ENCODE measurements around the gene FBXW4. TPM values are rescaled to one million over a fixed set of nuclear protein-coding genes. Genes with fewer than 3 reads are reported as not detected.
A peak's percentile ranks its signal among the peaks of the same experiment; 100 is the strongest.

The FBXW4 gene
- polyA plus RNA-seq, 1 of the 3 experiments (the other 2 are of a cell fraction) = 27.6 TPM

DNA sequence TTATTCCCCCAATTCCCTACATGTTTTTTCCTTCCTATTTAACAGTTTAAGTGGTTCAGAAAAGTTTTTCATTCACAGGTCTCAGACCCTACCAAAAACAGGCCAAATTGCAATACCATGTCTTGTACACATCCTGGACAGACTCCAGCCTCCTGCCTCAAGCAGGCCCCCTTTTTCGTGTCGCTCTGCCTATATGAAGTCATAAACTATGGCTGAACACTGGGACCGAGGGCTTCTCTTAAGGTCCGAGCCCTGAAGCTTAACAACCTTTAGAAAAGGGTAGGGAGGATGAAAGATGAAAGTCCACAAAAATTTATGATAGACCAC is 1.4 kb downstream of the FBXW4 start:
- Histone ChIP-seq H3K4me3 (ENCODE audit: low read depth in 2 of 2, low read length in 1 of 2) (peak overlapping the region; percentile 59 to 84), H3K79me2 (ENCODE audit: insufficient read depth) (peaks cover 63% of the 10 kb centered on the region), H3K9me3 (no peaks in the 10 kb centered on the region), H3K4me2 (peak overlapping the region; percentile 95), H2AFZ (ENCODE audit: low read depth) (peak overlapping the region; percentile 96), H3K9ac (peak overlapping the region; percentile 100), H3K27ac (ENCODE audit: low read depth in 2 of 2, low read length in 1 of 2) (peak overlapping the region; percentile 83 to 94), H3K9me2 (no peaks in the 10 kb centered on the region), H3K4me1 (ENCODE audit: control insufficient read depth in 1 of 2, insufficient read depth in 2 of 2, low read depth in 1 of 2, low read length in 1 of 2) (peaks cover 16 to 25% of the 10 kb centered on the region in 2 experiments), H3K36me3 (replicated peaks in 1 of 2; ENCODE audit: control insufficient read depth in 1 of 2, insufficient read depth in 2 of 2, low read length in 1 of 2) (peaks cover 0 to 3% of the 10 kb centered on the region in 2 experiments), H3K27me3 (ENCODE audit: insufficient read depth) (no peaks in the 10 kb centered on the region), H4K20me1 (ENCODE audit: insufficient read depth) (no peaks in the 10 kb centered on the region; the same call in 1 of the 2 replicates), H3F3A (replicated peaks; ENCODE audit: insufficient read depth) (peaks cover 7% of the 10 kb centered on the region)
- peak; percentile 64 for DNase-seq
- TF ChIP-seq TAF1 (IDR thresholded peaks at IDR 0.05; ENCODE audit: borderline replicate concordance, low read depth, low read length) (peak; percentile 66), TCF12 (IDR thresholded peaks at IDR 0.05) (no peak), SIN3A (IDR thresholded peaks at IDR 0.05; ENCODE audit: borderline replicate concordance, low read depth, low read length) (0 out of 2 replicates have a peak, but pooled peaks have one; percentile 8), JUND (IDR thresholded peaks at IDR 0.05) (no peak), RXRA (IDR thresholded peaks at IDR 0.05; ENCODE audit: borderline replicate concordance, low read depth) (no peak), FOXJ3 (CRISPR knock-in tag; IDR thresholded peaks at IDR 0.05) (no peak)
- POLR2A ChIA-PET = interaction anchor here (0.5 to 1.7 kb wide), 7 partner anchors 10 to 1009 kb away, joined by 3 to 4 read pairs (median 3); partner anchors contain the start of genes DPCD and POLL
- CTCF ChIA-PET = interaction anchor here (0.6 to 3.0 kb wide), 10 partner anchors 9 to 637 kb away, joined by 3 to 15 read pairs (median 4); partner anchors contain the start of gene NPM3
- 3% methylated on average over 4 of the region's 4 CpGs for WGBS (ENCODE audit: low lambda C conversion rate)

- H3K79me2 ChIP-seq (ENCODE audit: insufficient read depth) = peaks cover 69% of the 10 kb centered on the region
- no peak overlapping the region for H3K9ac ChIP-seq
- H3F3A ChIP-seq (replicated peaks; ENCODE audit: insufficient read depth) = peaks cover 7% of the 10 kb centered on the region
- no peak overlapping the region for H3K27ac ChIP-seq (ENCODE audit: low read depth in 2 of 2, low read length in 1 of 2)
- no peak for DNase-seq
- no peaks in the 10 kb centered on the region for H3K9me3 ChIP-seq
- H4K20me1 ChIP-seq (ENCODE audit: insufficient read depth) = peaks cover 12% of the 10 kb centered on the region
- H3K4me1 ChIP-seq (ENCODE audit: control insufficient read depth in 1 of 2, insufficient read depth in 2 of 2, low read depth in 1 of 2, low read length in 1 of 2) = peaks cover 16 to 25% of the 10 kb centered on the region in 2 experiments
- ChIA-PET POLR2A (no interaction called here), CTCF (interaction anchor here (3.0 kb wide), 1 partner anchor 89 kb away, joined by 11 read pairs; no protein-coding TSS in a partner anchor)
- H3K36me3 ChIP-seq (replicated peaks in 1 of 2; ENCODE audit: control insufficient read depth in 1 of 2, insufficient read depth in 2 of 2, low read length in 1 of 2) = peaks cover 0 to 3% of the 10 kb centered on the region in 2 experiments
- WGBS (ENCODE audit: low lambda C conversion rate) = 92% methylated on average over 7 of the region's 7 CpGs
- H3K27me3 ChIP-seq (ENCODE audit: insufficient read depth) = no peaks in the 10 kb centered on the region
- TF ChIP-seq CHD2 (IDR thresholded peaks at IDR 0.05; ENCODE audit: low read length, partially characterized antibody) (no peak), RCOR1 (IDR thresholded peaks at IDR 0.05; ENCODE audit: low read length) (no peak), ELF1 (IDR thresholded peaks at IDR 0.05) (no peak), GABPA (IDR thresholded peaks at IDR 0.05; ENCODE audit: low read depth) (no peak), NRF1 (IDR thresholded peaks at IDR 0.05; ENCODE audit: low read depth, low read length) (no peak), SMC3 (IDR thresholded peaks at IDR 0.05; ENCODE audit: low read depth, low read length) (no peak), TEAD4 (IDR thresholded peaks at IDR 0.05; ENCODE audit: borderline replicate concordance, insufficient read depth) (no peak), EP300 (IDR thresholded peaks at IDR 0.05; ENCODE audit: borderline replicate concordance in 1 of 2, low read depth in 1 of 2, low read length in 1 of 2) (no peak)
- TF ChIP-seq, protein P1, sequence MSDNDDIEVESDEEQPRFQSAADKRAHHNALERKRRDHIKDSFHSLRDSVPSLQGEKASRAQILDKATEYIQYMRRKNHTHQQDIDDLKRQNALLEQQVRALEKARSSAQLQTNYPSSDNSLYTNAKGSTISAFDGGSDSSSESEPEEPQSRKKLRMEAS (IDR thresholded peaks at IDR 0.05; ENCODE audit: low read depth) = no peak
- TF ChIP-seq, protein P2, sequence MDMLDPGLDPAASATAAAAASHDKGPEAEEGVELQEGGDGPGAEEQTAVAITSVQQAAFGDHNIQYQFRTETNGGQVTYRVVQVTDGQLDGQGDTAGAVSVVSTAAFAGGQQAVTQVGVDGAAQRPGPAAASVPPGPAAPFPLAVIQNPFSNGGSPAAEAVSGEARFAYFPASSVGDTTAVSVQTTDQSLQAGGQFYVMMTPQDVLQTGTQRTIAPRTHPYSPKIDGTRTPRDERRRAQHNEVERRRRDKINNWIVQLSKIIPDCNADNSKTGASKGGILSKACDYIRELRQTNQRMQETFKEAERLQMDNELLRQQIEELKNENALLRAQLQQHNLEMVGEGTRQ (IDR thresholded peaks at IDR 0.05; ENCODE audit: borderline replicate concordance, low read depth, low read length) = no peak
- H3K9me2 ChIP-seq = no peaks in the 10 kb centered on the region
- H2AFZ ChIP-seq (ENCODE audit: low read depth) = no peak overlapping the region
- H3K4me2 ChIP-seq = no peak overlapping the region
- H3K4me3 ChIP-seq (ENCODE audit: low read depth in 2 of 2, low read length in 1 of 2) = no peak overlapping the region
These were observed 3.9 kb downstream of the FBXW4 start for GRCh38 chr10:101691081-101691480.
